BE2C (cell line): ENCODE measurements around the gene STAB1.
"Not testable (repeated sequence)": the region's sequence is repeated elsewhere in the genome, so short reads cannot be mapped to it uniquely, and the experiment has no call there.

ENCODE experiments used
- DNase-seq: peaks from one replicate; pipeline ENCODE4 v3.0.0-alpha.2; 2020
- H3K27me3 ChIP-seq: fragments of 250-450 bp; sonication (Bioruptor Pico); 2 replicates; pipeline ENCODE4 v1.5.1; 2020; ENCODE audit warnings: mild to moderate bottlenecking
- H3K36me3 ChIP-seq: fragments of 250-450 bp; sonication (Bioruptor Pico); 2 replicates; pipeline ENCODE4 v1.5.1; 2020; ENCODE audit warnings: mild to moderate bottlenecking
- H3K4me1 ChIP-seq: fragments of 250-450 bp; sonication (Bioruptor Pico); 2 replicates; pipeline ENCODE4 v1.5.1; 2020
- H3K4me3 ChIP-seq: 2 replicates; pipeline ENCODE4 v1.5.1; 2011; ENCODE audit warnings: low read depth, low read length
- H3K9me3 ChIP-seq: fragments of 250-450 bp; sonication (Bioruptor Pico); 2 replicates; pipeline ENCODE4 v1.5.1; 2020
- CTCF ChIP-seq: IDR thresholded peaks from 2 replicates; pipeline ENCODE4 v1.5.1; 2012; ENCODE audit warnings: mild to moderate bottlenecking, low read depth, low read length

STAB1 gene

GRCh38 chr3:52524258-52524751 lies 29.2 kb downstream of the STAB1 start:
- DNase-seq = peak; percentile 1
- TF ChIP-seq CTCF = no peak
- Histone ChIP-seq H3K4me3 (no peak overlapping the region), H3K36me3 (peaks cover 32% of the 10 kb centered on the region), H3K9me3 (no peaks in the 10 kb centered on the region), H3K27me3 (no peaks in the 10 kb centered on the region), H3K4me1 (peaks cover 19% of the 10 kb centered on the region)

GRCh38 chr3:52524752-52525679 lies 29.9 kb downstream of the STAB1 start:
- peak; percentile 59 for DNase-seq
- Histone ChIP-seq H3K27me3 (no peaks in the 10 kb centered on the region), H3K4me3 (no peak overlapping the region), H3K9me3 (no peaks in the 10 kb centered on the region), H3K36me3 (peaks cover 36% of the 10 kb centered on the region), H3K4me1 (peaks cover 25% of the 10 kb centered on the region)
- TF ChIP-seq CTCF = no peak

GRCh38 chr3:52525680-52526561 lies 30.8 kb downstream of the STAB1 start:
- Histone ChIP-seq H3K36me3 (peaks cover 36% of the 10 kb centered on the region), H3K4me3 (no peak overlapping the region), H3K9me3 (no peaks in the 10 kb centered on the region), H3K4me1 (peaks cover 31% of the 10 kb centered on the region), H3K27me3 (no peaks in the 10 kb centered on the region)
- DNase-seq = no peak
- no peak for TF ChIP-seq CTCF

- H3K4me1 ChIP-seq = peaks cover 35% of the 10 kb centered on the region
Observed at GRCh38 chr3:52526671-52527038, 31.5 kb downstream of the STAB1 start.

GRCh38 chr3:52527039-52527731 lies 32.0 kb downstream of the STAB1 start:
- no peak for TF ChIP-seq CTCF
- Histone ChIP-seq H3K4me3 (no peak overlapping the region), H3K9me3 (no peaks in the 10 kb centered on the region), H3K4me1 (peaks cover 37% of the 10 kb centered on the region), H3K36me3 (peaks cover 36% of the 10 kb centered on the region), H3K27me3 (no peaks in the 10 kb centered on the region)
- DNase-seq = no peak

More at GRCh38 chr3:52526671-52527038, 31.5 kb downstream of the STAB1 start:
- DNase-seq, H3K9me3 ChIP-seq, H3K4me3 ChIP-seq, H3K27me3 ChIP-seq: not testable (repeated sequence)
- peaks cover 36% of the 10 kb centered on the region for H3K36me3 ChIP-seq
